Measurements from ENCODE around the gene PTPN9. TPM values are rescaled to one million over a fixed set of nuclear protein-coding genes. Genes with fewer than 3 reads are reported as not detected.
A peak's percentile ranks its signal among the peaks of the same experiment; 100 is the strongest.

The PTPN9 gene
- total and polyA plus RNA-seq, 4 donors = 7.1 to 32.4 (median 19.9) TPM

DNA sequence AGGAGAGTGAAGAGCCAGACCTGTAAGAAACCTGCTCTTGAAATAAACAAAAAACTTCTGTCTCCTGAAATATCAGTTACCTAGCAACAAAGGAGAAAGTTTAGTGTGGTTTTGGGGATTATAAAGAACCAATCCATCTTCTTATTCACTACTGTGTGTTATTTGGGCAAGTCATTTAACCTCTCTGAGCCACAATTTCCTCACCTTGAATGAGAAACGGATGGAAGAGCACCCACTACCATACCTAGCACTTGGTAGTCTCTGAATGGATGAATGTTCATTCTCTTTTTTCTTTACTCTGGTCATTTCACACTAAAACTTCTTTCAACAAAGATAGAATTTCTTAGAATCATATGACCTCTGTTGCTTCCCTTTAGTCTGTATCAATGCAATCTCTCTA, 45.2 kb downstream of the PTPN9 start:
- H3K4me3 ChIP-seq = no peak overlapping the region
- H3K9me3 ChIP-seq (ENCODE audit: control insufficient read depth in 4 of 4, insufficient read depth in 3 of 4, low read length in 3 of 4) = no peaks in the 10 kb centered on the region
- no peak overlapping the region for H3K9ac ChIP-seq (ENCODE audit: insufficient read depth in 1 of 2, low read length in 2 of 2)
- H3K27me3 ChIP-seq (ENCODE audit: control insufficient read depth in 3 of 3, insufficient read depth in 3 of 3, low read length in 2 of 3) = no peaks in the 10 kb centered on the region
- no peak overlapping the region for H3K27ac ChIP-seq (ENCODE audit: low read depth in 1 of 2, low read length in 1 of 2)
- TF ChIP-seq, protein P1, sequence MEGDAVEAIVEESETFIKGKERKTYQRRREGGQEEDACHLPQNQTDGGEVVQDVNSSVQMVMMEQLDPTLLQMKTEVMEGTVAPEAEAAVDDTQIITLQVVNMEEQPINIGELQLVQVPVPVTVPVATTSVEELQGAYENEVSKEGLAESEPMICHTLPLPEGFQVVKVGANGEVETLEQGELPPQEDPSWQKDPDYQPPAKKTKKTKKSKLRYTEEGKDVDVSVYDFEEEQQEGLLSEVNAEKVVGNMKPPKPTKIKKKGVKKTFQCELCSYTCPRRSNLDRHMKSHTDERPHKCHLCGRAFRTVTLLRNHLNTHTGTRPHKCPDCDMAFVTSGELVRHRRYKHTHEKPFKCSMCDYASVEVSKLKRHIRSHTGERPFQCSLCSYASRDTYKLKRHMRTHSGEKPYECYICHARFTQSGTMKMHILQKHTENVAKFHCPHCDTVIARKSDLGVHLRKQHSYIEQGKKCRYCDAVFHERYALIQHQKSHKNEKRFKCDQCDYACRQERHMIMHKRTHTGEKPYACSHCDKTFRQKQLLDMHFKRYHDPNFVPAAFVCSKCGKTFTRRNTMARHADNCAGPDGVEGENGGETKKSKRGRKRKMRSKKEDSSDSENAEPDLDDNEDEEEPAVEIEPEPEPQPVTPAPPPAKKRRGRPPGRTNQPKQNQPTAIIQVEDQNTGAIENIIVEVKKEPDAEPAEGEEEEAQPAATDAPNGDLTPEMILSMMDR (IDR thresholded peaks at IDR 0.05; ENCODE audit: control extremely low read depth, extremely low read depth) = no peak
- no peak for ATAC-seq (ENCODE audit: insufficient read depth, low FRiP score)
- DNase-seq = no peak
- no peaks in the 10 kb centered on the region for H3K36me3 ChIP-seq (ENCODE audit: control insufficient read depth in 4 of 4, insufficient read depth in 4 of 4, low read length in 4 of 4)
- peaks cover 0 to 12% (median 3%) of the 10 kb centered on the region in 5 donors for H3K4me1 ChIP-seq (ENCODE audit: control insufficient read depth in 5 of 5, insufficient read depth in 5 of 5, low read length in 5 of 5)
- WGBS, 2 donors = 86 to 100% methylated on average over 1 of the region's 1 CpG

DNA sequence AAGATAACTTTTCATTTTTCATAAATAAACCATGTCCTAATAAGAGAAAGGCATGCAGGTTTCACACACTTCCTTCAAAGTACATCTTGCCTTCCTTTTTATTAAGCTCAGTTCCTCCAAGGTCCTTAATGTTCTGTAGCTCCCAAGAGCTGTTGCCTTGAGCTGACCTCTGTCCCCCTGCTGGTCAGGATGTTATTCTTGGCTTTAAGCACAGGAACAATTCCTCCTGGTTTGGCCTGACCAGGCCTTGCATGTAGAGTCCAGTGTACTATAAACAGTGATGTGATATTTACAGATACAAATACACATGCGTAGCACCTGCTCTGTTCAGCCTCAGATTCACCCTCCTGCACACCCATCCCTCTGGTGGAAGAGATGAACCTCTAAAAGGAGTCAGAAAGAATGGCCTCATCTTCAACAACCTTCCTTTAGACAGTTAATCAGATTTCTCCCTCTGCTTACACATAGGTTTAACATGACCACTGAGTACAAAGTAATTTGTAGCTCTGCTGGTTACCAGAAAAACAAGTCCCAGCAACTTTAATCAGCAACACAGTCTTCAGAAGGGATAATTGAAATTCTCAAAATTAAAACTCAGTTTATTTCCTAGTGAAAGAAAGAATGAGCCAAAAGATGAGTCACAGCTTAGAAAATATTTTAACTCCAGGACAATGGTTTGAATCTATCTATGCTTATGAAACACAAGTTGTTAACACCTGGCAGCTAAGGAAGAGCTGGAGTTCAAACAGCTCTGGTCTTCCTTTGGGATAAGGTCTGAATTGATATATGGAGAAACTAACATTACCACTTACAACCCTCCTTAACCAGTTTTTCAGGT, 46.5 kb downstream of the PTPN9 start:
- Histone ChIP-seq H3K4me1 (ENCODE audit: control insufficient read depth in 5 of 5, insufficient read depth in 5 of 5, low read length in 5 of 5) (peaks cover 0 to 12% (median 3%) of the 10 kb centered on the region in 5 donors), H3K4me3 (no peak overlapping the region), H3K27ac (ENCODE audit: low read depth in 1 of 2, low read length in 1 of 2) (peak overlapping the region in 1 of 2 donors; percentile 40), H3K27me3 (ENCODE audit: control insufficient read depth in 3 of 3, insufficient read depth in 3 of 3, low read length in 2 of 3) (no peaks in the 10 kb centered on the region), H3K36me3 (ENCODE audit: control insufficient read depth in 4 of 4, insufficient read depth in 4 of 4, low read length in 4 of 4) (no peaks in the 10 kb centered on the region), H3K9ac (ENCODE audit: insufficient read depth in 1 of 2, low read length in 2 of 2) (peak overlapping the region in 1 of 2 donors; percentile 35), H3K9me3 (ENCODE audit: control insufficient read depth in 4 of 4, insufficient read depth in 3 of 4, low read length in 3 of 4) (no peaks in the 10 kb centered on the region)
- ATAC-seq (ENCODE audit: insufficient read depth, low FRiP score) (peak; percentile 58), DNase-seq (peak in 2 of 3 donors; percentile 11 to 35)
- 58 to 68% methylated on average over 1 of the region's 1 CpG for WGBS, 2 donors
- TF ChIP-seq, protein P1 (IDR thresholded peaks at IDR 0.05; ENCODE audit: control extremely low read depth, extremely low read depth) = peak; percentile 12

DNA sequence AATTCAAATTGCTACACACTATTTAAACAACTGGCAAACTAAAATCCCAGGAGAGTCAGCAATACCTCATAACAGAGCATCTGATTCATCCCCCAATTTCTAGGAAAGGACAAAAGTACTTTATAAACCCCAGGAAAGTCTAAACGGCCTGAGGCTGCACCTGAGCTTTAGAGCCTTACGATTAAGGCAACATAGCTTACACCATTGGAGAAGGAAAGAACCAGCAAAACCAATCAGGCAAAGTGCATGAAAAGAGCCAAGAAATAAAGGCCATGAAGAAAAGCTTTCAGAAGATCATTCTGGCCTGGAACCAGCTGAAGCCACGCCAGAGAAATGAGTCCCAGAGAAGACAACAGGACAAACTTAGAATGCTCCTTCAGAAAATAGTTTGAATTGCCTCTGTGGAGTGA, 48.1 kb downstream of the PTPN9 start:
- Histone ChIP-seq H3K27ac (ENCODE audit: low read depth in 1 of 2, low read length in 1 of 2) (no peak overlapping the region), H3K4me1 (ENCODE audit: control insufficient read depth in 5 of 5, insufficient read depth in 5 of 5, low read length in 5 of 5) (peaks cover 0 to 12% (median 3%) of the 10 kb centered on the region in 5 donors), H3K27me3 (ENCODE audit: control insufficient read depth in 3 of 3, insufficient read depth in 3 of 3, low read length in 2 of 3) (no peaks in the 10 kb centered on the region), H3K9me3 (ENCODE audit: control insufficient read depth in 4 of 4, insufficient read depth in 3 of 4, low read length in 3 of 4) (no peaks in the 10 kb centered on the region), H3K9ac (ENCODE audit: insufficient read depth in 1 of 2, low read length in 2 of 2) (no peak overlapping the region), H3K36me3 (ENCODE audit: control insufficient read depth in 4 of 4, insufficient read depth in 4 of 4, low read length in 4 of 4) (peaks cover 0 to 5% (median 0%) of the 10 kb centered on the region in 4 donors), H3K4me3 (no peak overlapping the region)
- ATAC-seq (ENCODE audit: insufficient read depth, low FRiP score) = no peak
- WGBS, 2 donors = 57 to 79% methylated on average over 3 of the region's 3 CpGs
- DNase-seq = peak; percentile 50 to 83 (median 64)
- TF ChIP-seq, protein P1 (IDR thresholded peaks at IDR 0.05; ENCODE audit: control extremely low read depth, extremely low read depth) = no peak

All from lung (tissue), 12 donors.